Activated CD8-positive, alpha-beta memory T cell treated with anti-CD3 and anti-CD28 coated beads, Interleukin-2, amount 10 ng/mL, durations not matched to agents 7 days and 5 days (primary cell): ENCODE measurements around the gene CLEC12A. TPM values are rescaled to one million over a fixed set of nuclear protein-coding genes. Genes with fewer than 3 reads are reported as not detected.
"Not testable (repeated sequence)": the region's sequence is repeated elsewhere in the genome, so short reads cannot be mapped to it uniquely, and the experiment has no call there.

ENCODE experiments used
- ATAC-seq: fragments of 150-1000 bp; cut with Tn5 transposase; one replicate; pipeline ENCODE4 v1.10.0; 2021; ENCODE audit warnings: moderate library complexity
- CTCF ChIA-PET: fragments of 350-600 bp; sonication (Branson Sonifier 250); formaldehyde crosslinking; loops from one replicate; lab custom pipeline; 2021; ENCODE audit warnings: antibody characterized with exemption; lab: Charles Lee
- DNase-seq: peaks from one replicate; pipeline ENCODE4 v3.0.0-alpha.2; 2020
- H3K27ac Mint-ChIP-seq: one replicate; pipeline ENCODE4 v1.8.0; 2021; ENCODE audit warnings: mild to moderate bottlenecking, mixed read lengths
- H3K27me3 Mint-ChIP-seq: one replicate; pipeline ENCODE4 v1.8.0; 2021; ENCODE audit warnings: mixed read lengths
- H3K36me3 Mint-ChIP-seq: one replicate; pipeline ENCODE4 v1.8.0; 2021; ENCODE audit warnings: mild to moderate bottlenecking, mixed read lengths
- H3K4me1 Mint-ChIP-seq: one replicate; pipeline ENCODE4 v1.8.0; 2021; ENCODE audit warnings: mixed read lengths
- H3K4me3 Mint-ChIP-seq: one replicate; pipeline ENCODE4 v1.8.0; 2021; ENCODE audit warnings: mild to moderate bottlenecking, moderate library complexity, mixed read lengths
- H3K9me3 Mint-ChIP-seq: one replicate; pipeline ENCODE4 v1.8.0; 2022; ENCODE audit warnings: low read depth, mixed read lengths
- total RNA-seq, 2 experiments: library from RNA; stranded (reverse); gene quantifications; one replicate each; pipeline ENCODE4 v1.2.3, GENCODE V29; 2021

Gene CLEC12A
- total RNA-seq, 2 experiments from 2014 or later = 0.40 to 1.6 TPM

GRCh38 chr12:10026666-10027065, 55.5 kb downstream of the CLEC12A start:
- H3K4me3 Mint-ChIP-seq, H3K9me3 Mint-ChIP-seq, DNase-seq, H3K27ac Mint-ChIP-seq, H3K36me3 Mint-ChIP-seq, CTCF ChIA-PET, H3K4me1 Mint-ChIP-seq, ATAC-seq: not testable (repeated sequence)
- peaks cover 14% of the 10 kb centered on the region for H3K27me3 Mint-ChIP-seq

- Mint-ChIP-seq H3K27me3 (peaks cover 12% of the 10 kb centered on the region), H3K9me3 (peaks cover 2% of the 10 kb centered on the region), H3K27ac (no peak overlapping the region), H3K36me3 (no peaks in the 10 kb centered on the region), H3K4me3 (no peak overlapping the region), H3K4me1 (no peaks in the 10 kb centered on the region)
- CTCF ChIA-PET = interaction anchor here (0.7 kb wide), 1 partner anchor 812 kb away, joined by 3 read pairs; no protein-coding TSS in a partner anchor
- ATAC-seq = no peak
- DNase-seq = no peak
Observed at GRCh38 chr12:10027311-10027710, 56.1 kb downstream of the CLEC12A start.

GRCh38 chr12:10027721-10028120, 56.5 kb downstream of the CLEC12A start:
- no peak overlapping the region for H3K27ac Mint-ChIP-seq
- DNase-seq = no peak
- H3K27me3 Mint-ChIP-seq = peaks cover 14% of the 10 kb centered on the region
- H3K4me3 Mint-ChIP-seq = no peak overlapping the region
- H3K9me3 Mint-ChIP-seq = peaks cover 2% of the 10 kb centered on the region
- CTCF ChIA-PET = interaction anchor here (0.7 kb wide), 1 partner anchor 812 kb away, joined by 3 read pairs; no protein-coding TSS in a partner anchor
- ATAC-seq = no peak
- H3K36me3 Mint-ChIP-seq = no peaks in the 10 kb centered on the region
- no peaks in the 10 kb centered on the region for H3K4me1 Mint-ChIP-seq

- Mint-ChIP-seq H3K9me3 (peaks cover 2% of the 10 kb centered on the region), H3K4me3 (no peak within 1 kb of the TSS), H3K36me3 (no peaks in the 10 kb centered on the region), H3K27me3 (peaks cover 17% of the 10 kb centered on the region), H3K4me1 (no peaks in the 10 kb centered on the region), H3K27ac (no peak within 1 kb of the TSS)
- ATAC-seq (no peak), DNase-seq (no peak)
- CTCF ChIA-PET = no interaction called here
Observed at GRCh38 chr12:10030446-10030845, 59.2 kb downstream of the CLEC12A start, which contains the start of gene CLEC9A. TSS of gene CLEC9A (plus strand) at chr12:10030682. CDS start at chr12:10052688, 22,006 bp downstream.

GRCh38 chr12:10031321-10031720, 60.1 kb downstream of the CLEC12A start:
- CTCF ChIA-PET = interaction anchor here (1.3 kb wide), 1 partner anchor 718 kb away, joined by 3 read pairs; no protein-coding TSS in a partner anchor
- Mint-ChIP-seq H3K4me1 (no peaks in the 10 kb centered on the region), H3K9me3 (no peaks in the 10 kb centered on the region), H3K27me3 (peaks cover 18% of the 10 kb centered on the region), H3K4me3 (no peak overlapping the region), H3K27ac (no peak overlapping the region), H3K36me3 (no peaks in the 10 kb centered on the region)
- DNase-seq (no peak), ATAC-seq (no peak)

GRCh38 chr12:10031771-10032175, 60.6 kb downstream of the CLEC12A start:
- Mint-ChIP-seq H3K36me3 (no peaks in the 10 kb centered on the region), H3K9me3 (no peaks in the 10 kb centered on the region), H3K27me3 (peaks cover 21% of the 10 kb centered on the region), H3K27ac (no peak overlapping the region), H3K4me1 (peaks cover 1% of the 10 kb centered on the region), H3K4me3 (no peak overlapping the region)
- CTCF ChIA-PET = interaction anchor here (1.3 kb wide), 1 partner anchor 718 kb away, joined by 3 read pairs; no protein-coding TSS in a partner anchor
- ATAC-seq (no peak), DNase-seq (no peak)

GRCh38 chr12:10033783-10034545, 62.8 kb downstream of the CLEC12A start:
- DNase-seq (no peak), ATAC-seq (no peak)
- H3K27ac Mint-ChIP-seq = no peak overlapping the region
- CTCF ChIA-PET = interaction anchor here (0.9 to 1.5 kb wide), 3 partner anchors 14 to 220 kb away, joined by 3 to 4 read pairs (median 3); no protein-coding TSS in a partner anchor
- H3K4me3 Mint-ChIP-seq = no peak overlapping the region
- H3K27me3 Mint-ChIP-seq = peaks cover 23% of the 10 kb centered on the region
- no peaks in the 10 kb centered on the region for H3K36me3 Mint-ChIP-seq
- peaks cover 1% of the 10 kb centered on the region for H3K4me1 Mint-ChIP-seq
- no peaks in the 10 kb centered on the region for H3K9me3 Mint-ChIP-seq

Other genes with a start within 250 kb of the CLEC12A start
- 1 to 10 TPM; 2.2 to 8.8 TPM for gene CLECL1, start 238.3 kb upstream of the CLEC12A start, total RNA-seq
- 100 to 1,000 TPM in 1 of 2 experiments, 10 to 100 TPM in 1; 76.0 to 104 TPM for gene CD69, start 210.5 kb upstream of the CLEC12A start, total RNA-seq
- under 1 TPM; 0.44 to 0.54 TPM for gene KLRF1, start 143.9 kb upstream of the CLEC12A start, total RNA-seq
- gene CLEC2B, start 102.1 kb upstream of the CLEC12A start, total RNA-seq = 10 to 100 TPM; 55.1 to 55.3 TPM
- 1 to 10 TPM in 1 of 2 experiments, not detected in 1; 1.6 TPM for gene KLRF2, start 89.9 kb upstream of the CLEC12A start, total RNA-seq
- not detected for gene CLEC2A, start 39.0 kb upstream of the CLEC12A start, total RNA-seq
- gene CLEC1B, start 27.7 kb downstream of the CLEC12A start, total RNA-seq = not detected
- not detected for gene CLEC12B, start 39.2 kb downstream of the CLEC12A start, total RNA-seq
- not detected for gene CLEC9A, start 59.3 kb downstream of the CLEC12A start, total RNA-seq
- gene CLEC1A, start 127.6 kb downstream of the CLEC12A start, total RNA-seq = not detected
- under 1 TPM in 1 of 2 experiments, not detected in 1; 0.26 TPM for gene CLEC7A, start 158.8 kb downstream of the CLEC12A start, total RNA-seq
- gene OLR1, start 200.7 kb downstream of the CLEC12A start, total RNA-seq = not detected
- gene TMEM52B, start 207.6 kb downstream of the CLEC12A start, total RNA-seq = not detected
- 10 to 100 TPM; 29.3 to 47.5 TPM for gene GABARAPL1, start 241.5 kb downstream of the CLEC12A start, total RNA-seq